Transverse colon (tissue), 3 donors: Measurements from ENCODE around the gene TACC2.

Experiments used
- CTCF ChIP-seq, 5 experiments: fragments of 200-600 bp in 3 of 5; fragments of 450-650 bp in 2 of 5; sonication (generic) in 3 of 5; IDR thresholded peaks; 1 replicate in 2 of 5; 2 replicates in 3 of 5; pipeline ENCODE4 v1.5.1; 2016 to 2017; ENCODE audit warnings: antibody characterized with exemption in 5 of 5, inconsistent platforms in 3 of 5, mild to moderate bottlenecking in 2 of 5, moderate library complexity in 1 of 5
- POLR2A ChIP-seq: fragments of 450-650 bp; IDR thresholded peaks from one replicate; pipeline ENCODE4 v1.6.1; 2016; ENCODE audit warnings: antibody characterized with exemption, mild to moderate bottlenecking, moderate library complexity

DNA sequence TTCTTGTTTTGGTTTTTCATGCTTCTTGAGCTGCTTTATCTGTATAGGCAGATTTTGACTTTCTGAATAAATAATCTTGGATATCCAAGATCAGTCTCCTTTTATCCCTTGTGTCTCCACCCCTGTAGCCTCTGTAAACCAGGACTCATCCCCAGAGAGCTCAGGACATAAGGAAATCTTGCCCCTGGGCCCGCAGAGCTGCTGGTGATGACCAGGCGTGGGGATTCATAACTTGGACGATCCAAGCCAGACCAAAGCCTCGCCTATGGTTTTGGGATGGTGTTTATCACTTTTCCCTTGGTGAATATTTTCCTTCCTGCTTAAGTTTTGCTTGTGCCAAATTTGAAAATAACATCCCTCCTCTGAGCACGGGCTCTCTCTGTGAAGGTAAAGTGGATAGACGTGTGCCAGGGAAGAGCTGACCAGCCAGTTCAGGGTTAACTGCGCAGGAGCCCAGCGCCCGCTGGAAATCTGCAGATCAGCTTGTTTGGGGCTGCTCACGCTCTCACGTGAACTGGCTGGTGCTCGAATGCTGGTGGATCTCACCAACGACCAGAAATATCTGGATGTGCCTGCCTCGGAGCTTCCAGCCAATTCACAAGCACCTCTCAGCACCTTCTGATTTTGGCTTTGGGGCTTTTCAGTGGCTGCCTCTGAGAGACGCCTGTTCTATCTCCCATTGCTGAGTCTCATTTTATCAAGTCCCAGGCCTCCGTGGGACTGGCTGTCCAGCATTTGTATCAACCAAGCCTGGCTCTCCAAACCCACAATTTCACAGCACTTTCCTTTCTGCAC is 150.1 kb downstream of the TACC2 start:
- no peak for TF ChIP-seq CTCF (IDR thresholded peaks at IDR 0.05)
- no peak for TF ChIP-seq POLR2A
